ENCODE results near the gene FGF14.

- TF ChIP-seq CTCF (IDR thresholded peaks at IDR 0.05) = no peak
- TF ChIP-seq EZH2 (IDR thresholded peaks at IDR 0.05; ENCODE audit: borderline replicate concordance, insufficient read depth, low read depth, low read length, poor library complexity, severe bottlenecking) = no peak
These were observed 602.7 kb downstream of the FGF14 start for GRCh38 chr13:101799196-101799595.

All from B cell (primary cell).